ENCODE results near the gene SKA1. TPM values are rescaled to one million over a fixed set of nuclear protein-coding genes. Genes with fewer than 3 reads are reported as not detected.

The SKA1 gene
- polyA plus RNA-seq, 1 donor from 2014 or later: 0.97 TPM

- no peaks in the 10 kb centered on the region for H3K9me3 ChIP-seq (ENCODE audit: low read length)
- no peak for TF ChIP-seq TAF1 (IDR thresholded peaks at IDR 0.05; ENCODE audit: low read depth)
- TF ChIP-seq RAD21 (conservative IDR thresholded peaks at IDR 0.05): no peak
- TF ChIP-seq CTCF (IDR thresholded peaks at IDR 0.05; ENCODE audit: poor library complexity, severe bottlenecking): no peak
- TF ChIP-seq POLR2AphosphoS5 (IDR thresholded peaks at IDR 0.05): no peak
- no peak for TF ChIP-seq SMC3 (conservative IDR thresholded peaks at IDR 0.05; ENCODE audit: poor library complexity)
- TF ChIP-seq REST (IDR thresholded peaks at IDR 0.05; ENCODE audit: borderline replicate concordance): no peak
- no peak for TF ChIP-seq EZH2 (IDR thresholded peaks at IDR 0.05; ENCODE audit: borderline replicate concordance, insufficient read depth, low read length, poor library complexity, severe bottlenecking)
- no peak for TF ChIP-seq EP300 (conservative IDR thresholded peaks at IDR 0.05; ENCODE audit: poor library complexity, severe bottlenecking)
- no peak for TF ChIP-seq MXI1 (conservative IDR thresholded peaks at IDR 0.05; ENCODE audit: poor library complexity, severe bottlenecking)
- H3K27me3 ChIP-seq (ENCODE audit: insufficient read depth, low read depth, low read length): no peaks in the 10 kb centered on the region
- no peaks in the 10 kb centered on the region for H3K9me2 ChIP-seq (ENCODE audit: insufficient read depth, low read length)
- H3K36me3 ChIP-seq (ENCODE audit: insufficient read depth, low read length): no peaks in the 10 kb centered on the region
- no peaks in the 10 kb centered on the region for H3K79me2 ChIP-seq (replicated peaks; ENCODE audit: insufficient read depth, low read length)
- H2AFZ ChIP-seq (ENCODE audit: low read depth, low read length): no peak overlapping the region
- no peaks in the 10 kb centered on the region for H3F3A ChIP-seq (ENCODE audit: insufficient read depth, low read length, poor library complexity, severe bottlenecking)
- no peak overlapping the region for H3K27ac ChIP-seq (ENCODE audit: low read length)
- H3K4me3 ChIP-seq (ENCODE audit: low read length): no peak overlapping the region
- H4K20me1 ChIP-seq (ENCODE audit: insufficient read depth): no peaks in the 10 kb centered on the region
- no peak overlapping the region for H3K4me2 ChIP-seq (ENCODE audit: low read length)
- H3K9ac ChIP-seq (ENCODE audit: low read length): no peak overlapping the region
Observed at GRCh38 chr18:50393802-50394201, 19.0 kb downstream of the SKA1 start.

GRCh38 chr18:50395093-50395492, 20.2 kb downstream of the SKA1 start:
- H3K27me3 ChIP-seq (ENCODE audit: insufficient read depth, low read depth, low read length): no peaks in the 10 kb centered on the region
- H3K27ac ChIP-seq (ENCODE audit: low read length): no peak overlapping the region
- no peak overlapping the region for H3K4me3 ChIP-seq (ENCODE audit: low read length)
- H3K9me3 ChIP-seq (ENCODE audit: low read length): no peaks in the 10 kb centered on the region
- H3K4me2 ChIP-seq (ENCODE audit: low read length): no peak overlapping the region
- no peaks in the 10 kb centered on the region for H3K79me2 ChIP-seq (replicated peaks; ENCODE audit: insufficient read depth, low read length)
- H3K36me3 ChIP-seq (ENCODE audit: insufficient read depth, low read length): no peaks in the 10 kb centered on the region
- no peak overlapping the region for H2AFZ ChIP-seq (ENCODE audit: low read depth, low read length)
- no peaks in the 10 kb centered on the region for H3K9me2 ChIP-seq (ENCODE audit: insufficient read depth, low read length)
- no peak overlapping the region for H3K9ac ChIP-seq (ENCODE audit: low read length)
- no peaks in the 10 kb centered on the region for H3F3A ChIP-seq (ENCODE audit: insufficient read depth, low read length, poor library complexity, severe bottlenecking)
- no peaks in the 10 kb centered on the region for H4K20me1 ChIP-seq (ENCODE audit: insufficient read depth)
- TF ChIP-seq TAF1 (IDR thresholded peaks at IDR 0.05; ENCODE audit: low read depth): no peak
- no peak for TF ChIP-seq SMC3 (conservative IDR thresholded peaks at IDR 0.05; ENCODE audit: poor library complexity)
- TF ChIP-seq POLR2AphosphoS5 (IDR thresholded peaks at IDR 0.05): no peak
- TF ChIP-seq MXI1 (conservative IDR thresholded peaks at IDR 0.05; ENCODE audit: poor library complexity, severe bottlenecking): no peak
- TF ChIP-seq CTCF (IDR thresholded peaks at IDR 0.05; ENCODE audit: poor library complexity, severe bottlenecking): no peak

Measured in neural cell (in vitro differentiated cells).